Endothelial cell of umbilical vein (primary cell): Measurements from ENCODE around the gene PPFIA2. TPM values are rescaled to one million over a fixed set of nuclear protein-coding genes. Genes with fewer than 3 reads are reported as not detected.

Source experiments
- BruUV-seq: library from RNA; stranded (reverse); fragments of 400-500 nt; replicated peaks from 2 replicates; lab custom pipeline; 2021; lab: Mats Ljungman, UMichigan
- CTCF ChIA-PET: fragments of 300-600, 350-600 bp; sonication (Branson Sonifier 250); formaldehyde crosslinking; loops from one replicate; lab custom pipeline; 2021; ENCODE audit warnings: antibody characterized with exemption, inconsistent platforms; lab: Charles Lee
- POLR2A ChIA-PET: fragments of 300-600, 350-600 bp; sonication (Branson Sonifier 250); formaldehyde crosslinking; loops from one replicate; lab custom pipeline; 2021; ENCODE audit warnings: antibody characterized with exemption, inconsistent platforms; lab: Charles Lee
- DNase-seq: peaks from one replicate; pipeline ENCODE4 v3.0.0-alpha.2; 2011; ENCODE audit warnings: low read depth, low spot score
- FAIRE-seq: peaks from 2 replicates; lab custom pipeline; 2011; peaks lifted over from hg19 to GRCh38; lab: Jason Lieb, UNC
- H2AFZ ChIP-seq: 2 replicates; pipeline ENCODE4 v1.6.0; 2012; ENCODE audit warnings: low read depth, low read length, control low read depth, inconsistent platforms
- H3K27ac ChIP-seq: 2 replicates; pipeline ENCODE4 v1.5.1; 2011; ENCODE audit warnings: low read depth, mild to moderate bottlenecking, control low read depth, low read length, moderate library complexity; ENCODE audit not compliant: insufficient read depth
- H3K27me3 ChIP-seq, 2 experiments: 2 replicates each; pipeline versions ENCODE4 v1.6.0 to v1.6.1; 2011; ENCODE audit warnings: low read length in 2 of 2, mixed read lengths in 1 of 2; ENCODE audit not compliant: control insufficient read depth in 2 of 2, insufficient read depth in 2 of 2
- H3K36me3 ChIP-seq, 2 experiments: 2 replicates in 1 of 2; 3 replicates in 1 of 2; pipeline ENCODE4 v1.5.1; 2011; ENCODE audit warnings: low read length in 2 of 2, mild to moderate bottlenecking in 1 of 2, moderate library complexity in 1 of 2; ENCODE audit not compliant: control insufficient read depth in 2 of 2, insufficient read depth in 2 of 2; ENCODE audit errors: extremely low read depth in 1 of 2
- H3K4me1 ChIP-seq: 3 replicates; pipeline ENCODE4 v1.5.1; 2011; ENCODE audit warnings: mild to moderate bottlenecking, low read length; ENCODE audit not compliant: control insufficient read depth, insufficient read depth; ENCODE audit errors: extremely low read depth
- H3K4me2 ChIP-seq: 2 replicates; pipeline ENCODE4 v1.6.1; 2011; ENCODE audit warnings: low read length, control low read depth, mixed read lengths; ENCODE audit not compliant: insufficient read depth
- H3K4me3 ChIP-seq, 3 experiments: fragments of 200-600 bp in 1 of 3; sonication (generic), shearing (Covaris generic) in 1 of 3; replicated peaks in 1 of 3; 2 replicates each; pipeline ENCODE4 v1.5.1; 2011 to 2016; ENCODE audit warnings: control low read depth in 3 of 3, low read length in 3 of 3, mild to moderate bottlenecking in 2 of 3, inconsistent platforms in 1 of 3, low read depth in 1 of 3, moderate library complexity in 1 of 3; ENCODE audit not compliant: insufficient read depth in 1 of 3
- H3K79me2 ChIP-seq: 2 replicates; pipeline ENCODE4 v1.6.0; 2012; ENCODE audit warnings: low read length, inconsistent platforms; ENCODE audit not compliant: control insufficient read depth, insufficient read depth
- H3K9ac ChIP-seq: replicated peaks from 2 replicates; pipeline ENCODE3; 2011; ENCODE audit warnings: low read length, control low read depth; ENCODE audit not compliant: insufficient read depth; ENCODE audit errors: extremely low read depth
- H3K9me1 ChIP-seq: replicated peaks from 3 replicates; pipeline ENCODE4 v1.6.0; 2011; ENCODE audit warnings: mild to moderate bottlenecking, low read length; ENCODE audit not compliant: control insufficient read depth, insufficient read depth; ENCODE audit errors: extremely low read depth
- H3K9me3 ChIP-seq: replicated peaks from 2 replicates; pipeline ENCODE4 v1.5.1; 2012; ENCODE audit warnings: low read length, inconsistent platforms; ENCODE audit not compliant: control insufficient read depth, insufficient read depth
- H4K20me1 ChIP-seq: replicated peaks from 2 replicates; pipeline ENCODE3; 2011; ENCODE audit warnings: mild to moderate bottlenecking, low read length; ENCODE audit not compliant: control insufficient read depth, insufficient read depth; ENCODE audit errors: extremely low read depth
- EZH2 ChIP-seq: IDR thresholded peaks from 2 replicates; pipeline ENCODE4 v1.6.1; 2012; ENCODE audit warnings: borderline replicate concordance, low read depth, mild to moderate bottlenecking, moderate library complexity, low read length, inconsistent platforms; ENCODE audit not compliant: severe bottlenecking
- FOS ChIP-seq: IDR thresholded peaks from 2 replicates; pipeline ENCODE4 v1.6.1; 2011; ENCODE audit warnings: mild to moderate bottlenecking, low read length, moderate library complexity, borderline replicate concordance; ENCODE audit not compliant: insufficient read depth
- GATA2 ChIP-seq: IDR thresholded peaks from 2 replicates; pipeline ENCODE4 v1.7.0; 2011; ENCODE audit warnings: low read depth, mild to moderate bottlenecking, moderate library complexity, mixed read lengths, low read length; ENCODE audit not compliant: insufficient read length, insufficient read depth
- JUN ChIP-seq: IDR thresholded peaks from 2 replicates; pipeline ENCODE4 v1.6.1; 2011; ENCODE audit warnings: borderline replicate concordance, low read depth; ENCODE audit not compliant: insufficient read length, insufficient read depth
- MYC ChIP-seq: IDR thresholded peaks from one replicate; pipeline ENCODE4 v1.6.1; 2011; ENCODE audit warnings: mild to moderate bottlenecking, low read depth, low read length
- POLR2A ChIP-seq: IDR thresholded peaks from 2 replicates; pipeline ENCODE4 v1.6.1; 2012; ENCODE audit warnings: low read depth, mild to moderate bottlenecking, control low read depth, low read length
- POLR2AphosphoS5 ChIP-seq: IDR thresholded peaks from 2 replicates; pipeline ENCODE4 v1.6.1; 2012; ENCODE audit warnings: low read depth, mild to moderate bottlenecking, control low read depth, low read length, moderate library complexity; ENCODE audit not compliant: insufficient read depth
- dilution Hi-C: fragments of 300-500 bp; cut with MboI; formaldehyde crosslinking; loops from one replicate; pipeline ENCODE4 v1.15.0; 2019; ENCODE audit warnings: low sequenced_read_pairs; ENCODE audit not compliant: extremely low pct_ligation_motif_present
- intact Hi-C: fragments of 100-400 bp; cut with micrococcal nuclease; formaldehyde crosslinking; loops from one replicate; pipeline ENCODE4 v1.10.0; 2022
- polyA plus RNA-seq, 4 experiments: library from polyadenylated mRNA; depleted of rRNA in 3 of 4; stranded (reverse) in 3 of 4; unstranded in 1 of 4; fragments of >200 nt; gene quantifications; 2 replicates each; pipeline versions ENCODE4 v1.2.1 to v1.2.3, GENCODE V29; 2011 to 2012; ENCODE audit warnings: missing spikeins in 1 of 4
- total RNA-seq: library from RNA; stranded (reverse); gene quantifications from 2 replicates; pipeline ENCODE4 v1.2.3, GENCODE V29; 2021
- TF ChIP-seq, protein P1 (sequence below): IDR thresholded peaks from 2 replicates; pipeline ENCODE4 v1.6.1; 2011; ENCODE audit not compliant: insufficient read depth, insufficient read length
- TF ChIP-seq, protein P2 (sequence below), 2 donors: IDR thresholded peaks; 1 replicate in 1 of 2; 2 replicates in 1 of 2; pipeline ENCODE4 v1.5.1; 2011; ENCODE audit warnings: low read length in 2 of 2, mild to moderate bottlenecking in 2 of 2, moderate library complexity in 2 of 2, control low read depth in 1 of 2, inconsistent platforms in 1 of 2, low read depth in 1 of 2; ENCODE audit not compliant: insufficient read depth in 1 of 2; ENCODE audit errors: extremely low read depth in 1 of 2

Gene PPFIA2
- total and polyA plus RNA-seq, 2 donors (not counting 3 experiments of a cell fraction or from before 2014, with no cell fraction given), result not detected

DNA sequence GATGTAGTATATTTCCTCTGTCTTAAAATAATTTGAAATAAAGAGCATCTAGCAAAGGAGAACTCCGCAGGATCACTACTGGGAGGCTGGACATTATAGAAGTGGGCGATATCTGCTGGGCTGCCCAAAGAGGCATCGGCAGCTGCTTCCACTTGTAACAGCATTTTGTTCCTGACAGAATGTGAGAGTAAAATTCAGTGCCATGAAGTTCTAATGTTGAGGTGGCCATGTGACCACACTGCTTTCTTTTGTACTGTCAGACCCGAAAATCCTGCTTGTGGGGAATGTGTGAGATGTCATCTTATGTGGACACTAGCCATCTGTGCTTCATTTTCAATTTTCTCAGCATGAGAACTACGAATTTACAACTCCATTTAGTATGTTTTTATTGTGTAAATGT, 529.4 kb downstream of the PPFIA2 start:
- Histone ChIP-seq H3K27ac (no peak overlapping the region), H3K27me3 (peaks cover 0 to 2% of the 10 kb centered on the region in 2 experiments), H3K4me2 (no peak overlapping the region), H3K79me2 (no peaks in the 10 kb centered on the region), H4K20me1 (no peaks in the 10 kb centered on the region), H3K9ac (no peak overlapping the region), H3K9me1 (no peaks in the 10 kb centered on the region), H3K4me3 (no peak overlapping the region), H3K9me3 (no peaks in the 10 kb centered on the region), H2AFZ (no peak overlapping the region), H3K36me3 (no peaks in the 10 kb centered on the region), H3K4me1 (no peaks in the 10 kb centered on the region)
- DNase-seq, result no peak
- TF ChIP-seq JUN, result no peak
- TF ChIP-seq, protein P1, sequence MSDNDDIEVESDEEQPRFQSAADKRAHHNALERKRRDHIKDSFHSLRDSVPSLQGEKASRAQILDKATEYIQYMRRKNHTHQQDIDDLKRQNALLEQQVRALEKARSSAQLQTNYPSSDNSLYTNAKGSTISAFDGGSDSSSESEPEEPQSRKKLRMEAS, result no peak
- CTCF ChIA-PET, result no interaction called here
- no TSS peak for BruUV-seq
- POLR2A ChIA-PET, result no interaction called here
- intact Hi-C loops, result no loop called here
- FAIRE-seq, result no peak
- dilution Hi-C loops, result no loop called here

DNA sequence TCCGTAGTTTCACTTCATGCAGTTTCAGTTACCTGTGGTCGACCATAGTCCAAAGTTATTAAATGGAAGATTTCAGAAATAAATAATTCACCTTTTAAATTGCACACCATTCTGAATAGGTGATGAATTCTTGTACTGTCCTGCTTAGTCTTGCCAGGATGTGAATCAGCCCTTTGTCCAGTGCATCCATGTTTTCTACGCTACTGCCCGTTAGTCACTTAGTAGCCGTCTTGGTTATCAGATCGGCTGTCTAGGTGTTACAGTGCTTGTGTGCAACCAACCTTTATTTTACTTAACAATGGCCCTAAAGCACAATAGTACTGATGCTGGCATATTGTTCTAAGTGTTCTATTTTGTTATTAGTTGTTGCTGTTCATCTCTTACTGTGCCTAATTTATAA, 534.5 kb downstream of the PPFIA2 start:
- no peaks in the 10 kb centered on the region for H3K36me3 ChIP-seq
- H2AFZ ChIP-seq, result no peak overlapping the region
- dilution Hi-C loops, result no loop called here
- no peak overlapping the region for H3K9ac ChIP-seq
- no peak overlapping the region for H3K4me2 ChIP-seq
- POLR2A ChIA-PET, result interaction anchor here (0.7 kb wide), 1 partner anchor 1625 kb away, joined by 3 read pairs; no protein-coding TSS in a partner anchor
- no peaks in the 10 kb centered on the region for H3K27me3 ChIP-seq
- H3K9me1 ChIP-seq, result no peaks in the 10 kb centered on the region
- no TSS peak for BruUV-seq
- DNase-seq (no peak), FAIRE-seq (no peak)
- no peaks in the 10 kb centered on the region for H3K4me1 ChIP-seq
- no peak overlapping the region for H3K27ac ChIP-seq
- no peak for TF ChIP-seq GATA2
- no peak for TF ChIP-seq POLR2A
- no peak for TF ChIP-seq MYC
- no peak for TF ChIP-seq JUN
- TF ChIP-seq FOS, result no peak
- TF ChIP-seq, protein P1, result no peak
- no peak for TF ChIP-seq EZH2
- TF ChIP-seq, protein P2, sequence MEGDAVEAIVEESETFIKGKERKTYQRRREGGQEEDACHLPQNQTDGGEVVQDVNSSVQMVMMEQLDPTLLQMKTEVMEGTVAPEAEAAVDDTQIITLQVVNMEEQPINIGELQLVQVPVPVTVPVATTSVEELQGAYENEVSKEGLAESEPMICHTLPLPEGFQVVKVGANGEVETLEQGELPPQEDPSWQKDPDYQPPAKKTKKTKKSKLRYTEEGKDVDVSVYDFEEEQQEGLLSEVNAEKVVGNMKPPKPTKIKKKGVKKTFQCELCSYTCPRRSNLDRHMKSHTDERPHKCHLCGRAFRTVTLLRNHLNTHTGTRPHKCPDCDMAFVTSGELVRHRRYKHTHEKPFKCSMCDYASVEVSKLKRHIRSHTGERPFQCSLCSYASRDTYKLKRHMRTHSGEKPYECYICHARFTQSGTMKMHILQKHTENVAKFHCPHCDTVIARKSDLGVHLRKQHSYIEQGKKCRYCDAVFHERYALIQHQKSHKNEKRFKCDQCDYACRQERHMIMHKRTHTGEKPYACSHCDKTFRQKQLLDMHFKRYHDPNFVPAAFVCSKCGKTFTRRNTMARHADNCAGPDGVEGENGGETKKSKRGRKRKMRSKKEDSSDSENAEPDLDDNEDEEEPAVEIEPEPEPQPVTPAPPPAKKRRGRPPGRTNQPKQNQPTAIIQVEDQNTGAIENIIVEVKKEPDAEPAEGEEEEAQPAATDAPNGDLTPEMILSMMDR (IDR thresholded peaks at IDR 0.05; ENCODE audit: extremely low read depth in 1 of 2, insufficient read depth in 1 of 2, low read depth in 1 of 2, low read length in 2 of 2), result no peak
- no peak for TF ChIP-seq POLR2AphosphoS5
- intact Hi-C loops, result no loop called here
- no peaks in the 10 kb centered on the region for H4K20me1 ChIP-seq
- no peak overlapping the region for H3K4me3 ChIP-seq
- H3K79me2 ChIP-seq, result no peaks in the 10 kb centered on the region
- no peaks in the 10 kb centered on the region for H3K9me3 ChIP-seq
- CTCF ChIA-PET, result no interaction called here
